GM18873 (cell line): ENCODE data around the gene TBX3.

Experiments used
- ATAC-seq: cut with Tn5 transposase; IDR thresholded peaks from one replicate; pipeline ENCODE4 v1.9.1; 2021; ENCODE audit warnings: mild to moderate bottlenecking, moderate library complexity, moderate number of reproducible peaks; ENCODE audit not compliant: unreplicated experiment, low FRiP score

TBX3 gene

GRCh38 chr12:114636723-114637480 lies 47.1 kb downstream of the TBX3 start:
- no peak for ATAC-seq

DNA sequence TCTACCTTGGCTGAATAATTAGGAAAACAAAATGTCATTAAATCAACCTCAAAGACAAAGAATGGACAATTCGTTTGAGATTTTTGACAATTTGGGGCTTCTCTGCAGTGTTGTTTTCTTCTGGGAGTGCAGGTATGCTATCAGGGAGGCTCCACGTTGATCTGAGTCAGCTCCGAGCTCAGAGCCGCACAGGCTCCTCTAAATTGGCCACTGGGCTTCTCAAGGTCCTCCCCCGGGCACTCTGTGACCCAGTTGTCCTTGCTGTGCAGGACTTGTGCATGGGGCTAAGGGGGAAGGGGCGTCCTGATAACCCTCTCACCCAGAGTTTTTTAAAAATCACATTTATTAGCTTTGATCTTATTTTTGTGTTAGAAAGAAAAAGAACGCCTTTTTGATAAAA lies 52.7 kb downstream of the TBX3 start:
- ATAC-seq, result no peak

GRCh38 chr12:114628199-114628598 lies 55.8 kb downstream of the TBX3 start:
- no peak for ATAC-seq

DNA sequence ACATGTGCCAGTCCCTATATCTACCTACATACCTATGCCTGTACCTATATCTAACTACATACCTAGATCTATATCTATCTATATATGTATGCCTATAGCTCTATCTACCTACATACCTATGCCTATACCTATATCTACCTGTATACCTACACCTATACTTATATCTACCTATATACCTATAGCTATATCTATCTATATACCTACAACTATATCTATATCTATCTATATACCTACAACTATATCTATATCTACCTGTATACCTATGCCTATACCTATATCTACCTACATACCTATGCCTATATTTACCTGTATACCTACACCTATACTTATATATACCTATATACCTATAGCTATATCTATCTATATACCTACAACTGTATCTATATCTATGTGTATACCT lies 56.6 kb downstream of the TBX3 start:
- ATAC-seq, result no peak

GRCh38 chr12:114625294-114625851 lies 58.6 kb downstream of the TBX3 start:
- ATAC-seq, result no peak

GRCh38 chr12:114623737-114624136 lies 60.2 kb downstream of the TBX3 start:
- ATAC-seq, result no peak
